ENCODE results near the gene KCNMA1.

GRCh38 chr10:77086081-77086480, 551.5 kb downstream of the KCNMA1 start:
- no peak for TF ChIP-seq CTCF (conservative IDR thresholded peaks at IDR 0.05; ENCODE audit: low read depth, low read length)
- no peak for TF ChIP-seq EZH2phosphoT487 (IDR thresholded peaks at IDR 0.05; ENCODE audit: borderline replicate concordance, low read length)

Data from PC-3 (cell line).